Pulmonary artery endothelial cell (primary cell): ENCODE measurements around the gene COA1. TPM values are rescaled to one million over a fixed set of nuclear protein-coding genes. Genes with fewer than 3 reads are reported as not detected.
"Not testable (repeated sequence)": the region's sequence is repeated elsewhere in the genome, so short reads cannot be mapped to it uniquely, and the experiment has no call there.

Experiments
- DNase-seq: peaks from one replicate; pipeline ENCODE4 v3.0.0-alpha.2; 2011; ENCODE audit warnings: low read depth, low spot score
- total RNA-seq: library from RNA; depleted of rRNA; stranded (reverse); fragments of >200 nt; gene quantifications from 2 replicates; pipeline ENCODE4 v1.2.3, GENCODE V29; 2014

COA1 gene
- total RNA-seq, 1 donor from 2014 or later: 47.8 TPM

DNA sequence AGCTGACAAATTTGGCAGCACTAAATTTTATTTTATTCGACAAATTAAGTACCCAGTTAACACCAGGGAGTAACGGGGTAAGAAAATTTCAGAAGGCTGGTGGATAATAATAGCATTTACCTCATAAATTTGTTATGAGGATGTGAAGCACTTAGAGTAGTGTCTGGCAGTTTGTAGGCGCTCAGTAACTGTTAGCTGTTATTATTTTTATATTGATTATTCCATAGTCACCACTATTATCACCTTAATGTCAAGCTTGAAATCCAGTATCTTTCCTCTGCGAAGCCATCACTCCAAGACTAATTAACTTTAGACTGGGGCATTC lies 563 bp upstream of the COA1 start:
- no peak for DNase-seq

GRCh38 chr7:43727494-43727893 lies 1.8 kb downstream of the COA1 start:
- DNase-seq: no peak

DNA sequence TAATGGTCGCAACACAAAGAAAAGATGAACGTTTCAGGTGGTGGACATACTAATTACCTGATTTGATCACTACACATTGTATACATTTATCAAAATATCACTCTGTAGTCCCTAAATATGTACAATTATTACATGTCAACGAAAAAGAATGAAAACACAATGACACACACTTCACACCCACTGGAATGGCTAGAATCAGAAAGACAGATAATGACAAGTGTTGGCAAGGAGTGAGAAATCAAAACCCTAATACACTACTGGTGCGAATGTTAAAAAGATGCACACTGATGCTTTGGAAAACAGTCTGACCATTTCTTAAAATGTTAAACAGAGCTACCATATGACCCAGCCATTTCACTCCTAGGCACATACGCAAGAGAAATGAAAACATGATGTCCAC lies 2.3 kb downstream of the COA1 start:
- no peak for DNase-seq

GRCh38 chr7:43726466-43726865 lies 2.9 kb downstream of the COA1 start:
- DNase-seq: no peak

GRCh38 chr7:43725251-43725650 lies 4.1 kb downstream of the COA1 start:
- DNase-seq: no peak

- DNase-seq: no peak
Observed at GRCh38 chr7:43723007-43723341, 6.3 kb downstream of the COA1 start.

- DNase-seq: peak; percentile 11
Observed at GRCh38 chr7:43721193-43721806, 8.0 kb downstream of the COA1 start.

DNA sequence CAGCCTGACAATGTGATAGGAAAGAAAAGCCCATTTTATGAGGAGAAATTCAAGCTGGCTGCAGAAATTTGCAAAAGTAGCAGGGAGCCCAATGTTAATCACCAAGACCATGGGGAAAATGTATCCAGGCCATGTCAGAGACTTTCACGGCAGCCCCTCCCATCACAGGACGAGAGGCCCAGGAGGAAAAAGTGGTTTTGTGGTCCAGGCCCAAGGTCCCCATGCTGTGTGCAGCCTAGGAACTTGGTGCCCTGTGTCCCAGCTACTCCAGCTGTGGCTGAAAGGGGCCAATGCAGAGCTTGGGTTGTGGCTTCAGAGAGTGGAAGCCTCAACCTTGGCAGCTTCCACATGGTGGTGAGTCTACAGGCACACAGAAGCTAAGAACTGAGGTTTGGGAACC lies 12.7 kb downstream of the COA1 start:
- DNase-seq: no peak

DNA sequence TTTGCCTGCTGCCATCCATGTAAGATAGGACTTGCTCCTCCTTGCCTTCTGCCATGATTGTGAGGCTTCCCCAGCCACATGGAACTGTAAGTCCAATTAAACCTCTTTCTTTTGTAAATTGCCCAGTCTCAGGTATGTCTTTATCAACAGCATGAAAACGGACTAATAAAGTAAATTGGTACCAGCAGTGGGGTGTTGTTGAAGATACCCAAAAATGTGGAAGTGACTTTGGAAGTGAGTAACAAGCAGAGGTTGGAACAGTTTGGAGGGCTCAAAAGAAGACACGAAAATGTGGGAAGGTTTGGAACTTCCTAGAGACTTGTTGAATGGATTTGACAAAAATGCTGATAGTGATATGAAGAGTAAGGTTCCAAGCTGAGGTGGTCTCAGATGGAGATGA lies 13.4 kb downstream of the COA1 start:
- not testable (repeated sequence) for DNase-seq

- DNase-seq: no peak
Observed at GRCh38 chr7:43711503-43711902, 17.8 kb downstream of the COA1 start.

- not testable (repeated sequence) for DNase-seq
Observed at GRCh38 chr7:43708055-43708454, 21.3 kb downstream of the COA1 start.

GRCh38 chr7:43703573-43703972 lies 25.8 kb downstream of the COA1 start:
- no peak for DNase-seq

GRCh38 chr7:43702974-43703373 lies 26.3 kb downstream of the COA1 start:
- no peak for DNase-seq

GRCh38 chr7:43701929-43702328 lies 27.4 kb downstream of the COA1 start:
- no peak for DNase-seq

DNA sequence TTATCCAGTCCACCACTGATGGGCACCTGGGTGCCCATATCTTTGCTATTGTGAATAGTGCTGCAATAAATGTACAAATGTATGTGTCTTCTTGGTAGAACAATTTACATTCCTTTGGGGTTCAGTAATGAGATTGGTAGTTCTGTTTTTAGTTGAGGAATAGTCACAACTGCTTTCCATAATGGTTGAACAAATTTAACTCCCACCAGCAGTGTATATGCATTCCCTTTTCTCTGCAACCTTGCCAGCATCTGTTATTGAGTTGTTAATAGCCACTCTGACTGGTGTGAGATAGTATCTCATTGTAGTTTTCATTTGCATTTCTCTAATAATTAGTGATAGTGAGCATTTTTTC lies 27.8 kb downstream of the COA1 start:
- no peak for DNase-seq

DNA sequence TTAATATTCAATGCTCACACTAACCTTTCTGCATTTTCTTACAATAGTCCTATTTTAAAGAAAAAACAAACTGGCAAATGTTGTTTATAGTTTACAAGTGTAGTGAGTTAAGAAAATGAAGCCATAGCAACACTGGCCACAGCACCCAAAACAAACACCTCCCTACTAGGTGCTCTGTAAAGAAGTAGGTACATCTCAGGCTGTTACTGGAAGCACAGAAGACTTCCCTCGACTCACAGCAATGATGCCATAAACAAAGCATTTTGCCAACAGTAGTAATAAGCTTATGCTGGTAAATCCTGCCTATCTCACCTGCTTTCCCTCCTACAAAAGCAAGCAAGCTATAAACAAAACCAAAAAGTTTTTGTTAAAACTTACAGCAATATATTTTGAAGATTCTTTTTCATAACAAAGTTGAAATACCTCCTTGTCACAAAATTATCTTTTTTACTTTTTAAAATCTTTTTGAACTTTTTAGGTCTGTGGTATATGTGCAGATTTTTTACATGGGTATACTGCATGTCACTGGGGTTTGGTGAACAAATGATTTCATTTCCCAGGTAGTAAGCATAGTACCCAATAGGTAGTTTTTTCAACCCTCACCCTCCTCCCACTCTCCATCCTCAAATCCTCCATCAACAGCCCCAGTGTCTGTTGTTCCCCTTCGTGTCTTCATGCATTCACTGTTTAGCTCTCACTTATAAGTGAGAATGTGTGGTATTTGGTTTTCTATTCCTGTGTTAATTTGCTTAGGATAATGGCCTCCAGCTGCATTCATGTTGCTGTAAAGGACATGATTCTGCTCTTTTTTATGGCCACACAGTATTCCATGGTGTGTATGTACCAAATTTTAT lies 28.4 kb downstream of the COA1 start:
- no peak for DNase-seq

GRCh38 chr7:43700059-43700501 lies 29.2 kb downstream of the COA1 start:
- peak; percentile 10 for DNase-seq

GRCh38 chr7:43698460-43699255 lies 30.7 kb downstream of the COA1 start:
- no peak for DNase-seq

- no peak for DNase-seq
Observed at GRCh38 chr7:43697690-43698089, 31.6 kb downstream of the COA1 start.

GRCh38 chr7:43695365-43695764 lies 34.0 kb downstream of the COA1 start:
- no peak for DNase-seq

DNA sequence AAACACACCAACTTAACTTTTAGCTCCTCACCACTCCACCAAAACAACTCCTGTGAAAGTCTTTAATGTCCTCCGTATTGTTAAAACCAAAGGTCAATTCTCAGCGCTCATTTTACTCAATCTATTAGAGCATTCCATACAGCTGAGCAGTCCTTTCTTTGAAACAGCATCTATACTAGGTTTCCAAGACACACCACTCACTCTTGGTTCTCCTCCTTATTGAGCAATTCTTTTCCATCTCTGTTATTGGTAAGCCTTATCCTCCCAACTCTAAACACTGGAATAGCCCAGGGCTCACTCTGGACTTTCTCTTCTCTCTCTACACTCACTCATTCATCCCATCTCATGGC lies 34.9 kb downstream of the COA1 start:
- no peak for DNase-seq

DNA sequence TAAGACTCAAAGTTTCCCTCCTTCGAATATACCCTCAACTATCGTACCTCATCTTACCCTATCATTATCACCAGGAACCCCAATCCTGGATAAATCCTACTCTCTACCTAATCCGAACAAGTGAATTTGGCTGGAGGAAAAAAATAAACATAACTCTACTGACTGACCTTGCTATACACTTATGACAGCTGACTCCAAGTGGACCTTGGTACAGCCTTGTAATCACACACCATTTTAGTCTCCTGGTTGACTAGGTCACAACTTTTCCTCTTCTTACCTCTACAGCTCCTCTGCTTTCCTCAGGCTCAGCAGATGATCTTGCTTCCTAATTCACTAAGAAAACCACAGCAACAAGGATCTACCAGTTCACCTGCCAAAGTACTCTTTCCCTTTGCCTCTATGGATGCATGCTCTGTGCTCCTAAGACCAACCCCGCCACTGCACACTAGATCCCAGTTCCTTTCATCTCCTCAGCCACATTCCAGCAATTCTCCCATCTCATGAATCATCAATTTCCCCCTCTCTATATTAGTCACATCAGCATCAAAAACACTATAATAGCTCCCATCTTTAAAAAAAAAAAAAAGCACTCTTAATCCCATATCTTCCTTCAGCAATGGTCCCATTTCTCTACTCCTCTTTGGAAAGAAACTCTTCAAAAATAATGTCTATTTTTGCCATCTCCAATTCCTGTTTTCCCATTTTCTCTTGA lies 35.5 kb downstream of the COA1 start:
- peak; percentile 47 for DNase-seq
